GM18507 (cell line): ENCODE measurements around the gene LGALS9B.
"Not testable (repeated sequence)": the region's sequence is repeated elsewhere in the genome, so short reads cannot be mapped to it uniquely, and the experiment has no call there.

ENCODE experiments used
- DNase-seq: peaks from one replicate; pipeline ENCODE4 v3.0.0; 2011; ENCODE audit warnings: low read depth; ENCODE audit not compliant: insufficient read length; ENCODE audit errors: extremely low spot score
- FAIRE-seq: peaks from 2 replicates; lab custom pipeline; 2011; peaks lifted over from hg19 to GRCh38; lab: Jason Lieb, UNC

Gene LGALS9B

DNA sequence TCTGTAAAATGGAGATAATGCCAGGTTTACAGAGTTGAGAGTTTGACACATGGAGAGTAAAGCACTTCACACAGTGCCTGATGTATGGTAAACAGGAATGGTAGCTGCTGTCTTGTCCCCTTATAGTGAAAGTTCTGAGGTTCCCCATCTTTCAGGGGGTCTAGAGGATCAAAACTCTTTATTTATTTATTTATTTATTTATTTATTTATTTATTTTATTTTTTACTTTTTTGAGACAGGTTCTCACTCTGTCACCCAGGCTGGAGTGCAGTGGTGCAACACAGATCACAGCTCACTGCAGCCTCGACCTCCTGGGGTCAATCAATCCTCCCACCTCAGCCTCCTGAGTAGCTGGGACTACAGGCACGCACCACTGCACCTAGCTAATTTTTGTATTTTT is 40.1 kb downstream of the LGALS9B start:
- FAIRE-seq, DNase-seq: not testable (repeated sequence)

DNA sequence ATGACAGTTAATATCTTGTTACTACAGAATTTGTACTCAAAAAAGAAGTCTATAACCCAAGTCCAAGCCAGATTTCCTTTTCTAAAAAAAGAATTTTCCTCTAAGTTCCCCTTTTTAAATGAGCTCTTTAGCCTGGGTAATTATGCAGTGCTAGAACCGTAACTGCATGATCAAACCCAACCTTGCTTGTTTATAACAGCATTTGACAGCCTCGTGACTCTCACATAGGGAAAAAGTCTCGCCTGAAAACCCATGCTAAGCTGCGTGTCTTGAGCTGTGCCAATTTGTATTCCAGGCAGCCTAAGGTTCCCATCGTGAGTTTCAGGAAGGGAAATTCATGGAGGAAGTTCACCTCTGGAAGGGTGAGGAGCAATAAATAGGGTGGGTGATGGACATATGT is 44.5 kb downstream of the LGALS9B start:
- DNase-seq, FAIRE-seq: not testable (repeated sequence)

DNA sequence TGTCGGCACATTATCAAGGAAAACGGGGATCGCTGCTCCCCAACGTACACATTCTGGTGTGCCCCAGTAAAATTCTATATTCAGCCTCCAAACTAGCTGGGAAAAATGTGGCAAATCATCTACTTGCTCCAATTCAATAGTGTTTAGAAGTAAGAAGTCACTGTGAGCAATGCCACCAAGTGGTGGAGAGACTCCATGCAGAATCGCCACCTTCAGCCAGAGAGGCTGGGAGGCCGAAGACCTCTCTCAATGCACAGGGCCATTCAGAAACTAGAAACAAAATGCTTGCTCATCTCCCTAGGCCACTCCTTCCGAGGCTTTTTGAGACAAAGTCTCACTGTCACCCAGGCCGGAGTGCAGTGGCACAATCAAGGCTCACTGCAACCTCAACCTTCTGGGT is 48.5 kb downstream of the LGALS9B start:
- not testable (repeated sequence) for FAIRE-seq, DNase-seq

DNA sequence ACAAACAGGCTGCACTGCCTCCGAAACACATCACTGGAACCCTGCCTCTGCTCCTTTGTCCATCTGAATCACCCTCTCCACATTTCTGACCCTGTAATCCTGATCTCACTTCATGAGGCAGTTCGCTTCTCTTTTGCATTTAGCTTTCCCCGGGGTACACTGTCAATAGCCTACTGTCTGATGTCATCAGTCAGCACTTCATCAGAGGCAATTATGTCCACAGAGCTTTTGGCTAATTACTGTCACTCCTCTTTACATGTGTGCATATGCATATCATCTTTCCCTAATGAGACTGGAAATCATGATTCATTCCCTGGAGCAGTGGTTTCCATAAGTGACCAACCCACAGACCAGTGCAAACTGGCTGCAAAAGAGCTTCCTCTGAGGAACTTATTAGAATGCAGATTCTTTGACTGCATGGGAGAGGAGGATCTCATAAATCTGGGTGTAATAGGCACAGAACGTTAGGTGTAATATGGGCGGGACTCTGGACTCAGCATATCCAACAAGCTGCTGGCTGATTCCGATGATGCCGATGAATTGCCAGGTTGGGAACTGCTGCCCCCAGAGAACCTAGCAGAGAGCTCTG is 49.8 kb downstream of the LGALS9B start:
- not testable (repeated sequence) for FAIRE-seq, DNase-seq

- DNase-seq, FAIRE-seq: not testable (repeated sequence)
These were observed 50.9 kb downstream of the LGALS9B start for GRCh38 chr17:20416381-20416911.

GRCh38 chr17:20415479-20415878 is 51.9 kb downstream of the LGALS9B start:
- not testable (repeated sequence) for DNase-seq, FAIRE-seq

- not testable (repeated sequence) for DNase-seq, FAIRE-seq
These were observed 65.9 kb downstream of the LGALS9B start for GRCh38 chr17:20401306-20402022.

DNA sequence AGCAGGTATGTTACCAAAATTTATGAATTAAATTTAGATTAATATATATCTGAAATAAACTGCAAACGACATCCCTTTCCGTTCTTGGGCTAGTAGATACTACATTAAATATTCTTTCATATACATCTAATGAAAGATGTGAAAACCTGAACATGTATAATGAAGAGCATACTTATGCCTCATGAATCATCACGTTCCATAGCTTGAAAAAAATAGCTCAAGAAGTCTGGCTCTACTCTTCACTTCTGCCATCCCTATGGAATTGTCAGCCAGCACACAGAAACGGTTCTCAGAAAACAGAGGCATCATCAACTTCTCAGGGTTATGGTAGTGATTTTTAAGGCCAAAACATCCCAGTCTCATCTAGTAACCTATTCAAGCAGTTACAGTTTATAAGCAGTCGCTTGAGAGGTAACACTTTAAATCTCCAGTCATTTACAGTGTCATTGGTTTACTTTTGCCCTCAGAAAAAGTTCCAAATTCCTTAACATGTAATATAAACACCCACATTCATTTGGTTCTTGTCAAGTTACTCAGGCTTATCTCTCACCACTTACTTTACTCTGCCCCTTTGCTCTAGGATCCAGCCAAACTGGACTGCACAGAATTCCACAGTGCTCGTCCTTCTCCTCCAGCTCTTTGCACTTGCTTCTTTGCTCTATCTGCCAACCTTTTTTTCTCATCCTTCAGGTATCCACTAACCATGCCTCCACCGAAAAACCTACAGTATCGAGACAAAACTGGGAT is 66.6 kb downstream of the LGALS9B start:
- not testable (repeated sequence) for DNase-seq, FAIRE-seq
